H1 (cell line): ENCODE data around the gene DUS4L. TPM values are rescaled to one million over a fixed set of nuclear protein-coding genes. Genes with fewer than 3 reads are reported as not detected.

Source experiments
- ATF3 ChIP-seq: IDR thresholded peaks from 2 replicates; pipeline ENCODE4 v1.6.1; 2011; ENCODE audit warnings: low read depth, mild to moderate bottlenecking, low read length; ENCODE audit not compliant: insufficient read depth
- CBX8 ChIP-seq: fragments of 300-800, 300-1000 bp; sonication (generic); IDR thresholded peaks from 2 replicates; pipeline ENCODE4 v1.7.1; 2016; ENCODE audit warnings: low read depth, low read length, borderline replicate concordance
- CHD7 ChIP-seq: fragments of 300-600 bp; sonication (generic); IDR thresholded peaks from 2 replicates; pipeline ENCODE4 v1.7.1; 2012; ENCODE audit warnings: low read length, moderate library complexity, mild to moderate bottlenecking, inconsistent platforms; ENCODE audit not compliant: insufficient replicate concordance
- EGR1 ChIP-seq: IDR thresholded peaks from 2 replicates; pipeline ENCODE4 v1.6.1; 2011; ENCODE audit warnings: low read depth, low read length, borderline replicate concordance
- POLR2AphosphoS5 ChIP-seq: IDR thresholded peaks from 2 replicates; pipeline ENCODE4 v1.6.1; 2011; ENCODE audit warnings: low read depth, low read length
- POU5F1 ChIP-seq: IDR thresholded peaks from 2 replicates; pipeline ENCODE4 v1.6.1; 2011; ENCODE audit warnings: low read depth, mild to moderate bottlenecking, low read length, moderate library complexity
- SAP30 ChIP-seq: fragments of 300-600 bp; sonication (generic); IDR thresholded peaks from 2 replicates; pipeline ENCODE4 v1.7.1; 2012; ENCODE audit warnings: low read length, moderate library complexity, mild to moderate bottlenecking, inconsistent platforms; ENCODE audit not compliant: insufficient read depth, insufficient replicate concordance
- TBP ChIP-seq: IDR thresholded peaks from 2 replicates; pipeline ENCODE4 v1.6.1; 2011; ENCODE audit warnings: low read depth, low read length, improper control_type of control experiment
- polyA plus RNA-seq, 7 experiments: library from polyadenylated mRNA; depleted of rRNA in 3 of 7; stranded (reverse) in 5 of 7; unstranded in 2 of 7; fragments of >200 nt in 5 of 7; fragments of 200-250 nt in 2 of 7; gene quantifications; 1 replicate in 5 of 7; 2 replicates in 1 of 7; 4 replicates in 1 of 7; pipeline versions ENCODE4 v1.2.1 to v1.2.3, GENCODE V29; 2011 to 2013; ENCODE audit warnings: missing spikeins in 2 of 7, mixed read lengths in 2 of 7
- total RNA-seq: library from RNA; stranded (reverse); fragmentation: NEBNext Ultra II Directional; extraction: Animal tissue kit (Norgen Biotek cat#: 25700); gene quantifications from 2 replicates; pipeline ENCODE4 v1.2.1, GENCODE V29; 2021

The DUS4L gene
- total and polyA plus RNA-seq, 2 of the 8 experiments (the other 6 are each of a cell fraction or from before 2014, with no cell fraction given), result 6.1 to 11.5 TPM

GRCh38 chr7:107544848-107545591 lies 18.8 kb upstream of the DUS4L start (continued):
- TF ChIP-seq POU5F1 (no peak), ATF3 (no peak), POLR2AphosphoS5 (no peak), SAP30 (no peak), TBP (no peak), CHD7 (no peak), EGR1 (no peak), CBX8 (no peak)
